A673 (cell line): ENCODE measurements around the gene MRGPRE. TPM values are rescaled to one million over a fixed set of nuclear protein-coding genes. Genes with fewer than 3 reads are reported as not detected.

Experiments
- BruUV-seq: library from RNA; stranded (reverse); fragments of 400-500 nt; replicated peaks from 2 replicates; lab custom pipeline; 2021; lab: Mats Ljungman, UMichigan
- CTCF ChIA-PET: fragments of 300-600 bp; sonication (Branson Sonifier 250); formaldehyde crosslinking; loops from one replicate; lab custom pipeline; 2022; ENCODE audit warnings: antibody characterized with exemption; lab: Charles Lee
- POLR2A ChIA-PET: fragments of 300-600 bp; sonication (Branson Sonifier 250); formaldehyde crosslinking; loops from one replicate; lab custom pipeline; 2022; ENCODE audit warnings: antibody characterized with exemption; ENCODE audit not compliant: low non-redundant PET; lab: Charles Lee
- DNase-seq: peaks from one replicate; pipeline ENCODE4 v3.0.0-alpha.2; 2015; ENCODE audit warnings: low spot score
- H3K27ac ChIP-seq: fragments of 200-600 bp; sonication (generic); 2 replicates; pipeline ENCODE4 v1.5.1; 2016; ENCODE audit warnings: mixed run types, low read depth, mild to moderate bottlenecking, mixed read lengths, antibody characterized with exemption, low read length; ENCODE audit not compliant: poor library complexity, severe bottlenecking
- H3K27me3 ChIP-seq: fragments of 200-600 bp; sonication (generic); replicated peaks from 2 replicates; pipeline ENCODE4 v1.6.1; 2017; ENCODE audit warnings: mixed run types, low read depth, mild to moderate bottlenecking, mixed read lengths, antibody characterized with exemption, low read length; ENCODE audit not compliant: insufficient read depth, poor library complexity
- H3K36me3 ChIP-seq: fragments of 200-600 bp; sonication (generic); 2 replicates; pipeline ENCODE4 v1.6.1; 2016; ENCODE audit warnings: mixed run types, mild to moderate bottlenecking, mixed read lengths, antibody characterized with exemption, low read length; ENCODE audit not compliant: insufficient read depth, poor library complexity, severe bottlenecking
- H3K4me1 ChIP-seq: fragments of 200-600 bp; sonication (generic); 2 replicates; pipeline ENCODE4 v1.6.1; 2017; ENCODE audit warnings: mixed run types, mild to moderate bottlenecking, mixed read lengths, antibody characterized with exemption, low read length; ENCODE audit not compliant: insufficient read depth, poor library complexity, severe bottlenecking
- H3K4me3 ChIP-seq: fragments of 200-600 bp; sonication (generic); 2 replicates; pipeline ENCODE4 v1.5.1; 2016; ENCODE audit warnings: low read depth, mixed run types, mild to moderate bottlenecking, mixed read lengths, low read length; ENCODE audit not compliant: poor library complexity, severe bottlenecking
- H3K9me3 ChIP-seq: fragments of 200-600 bp; sonication (generic); 2 replicates; pipeline ENCODE4 v1.6.1; 2016; ENCODE audit warnings: mixed run types, low read depth, mild to moderate bottlenecking, mixed read lengths, antibody characterized with exemption, low read length; ENCODE audit not compliant: poor library complexity, severe bottlenecking
- EZH2 ChIP-seq: fragments of 200-600 bp; sonication (generic); IDR thresholded peaks from 2 replicates; pipeline ENCODE4 v1.6.1; 2017; ENCODE audit warnings: borderline replicate concordance, low read depth, mild to moderate bottlenecking, mixed read lengths, antibody characterized with exemption, low read length; ENCODE audit not compliant: poor library complexity, severe bottlenecking
- intact Hi-C: fragments of 100-400 bp; cut with micrococcal nuclease; formaldehyde crosslinking; loops from one replicate; pipeline ENCODE4 v1.10.0; 2022; ENCODE audit not compliant: unreplicated experiment
- total RNA-seq: library from RNA; stranded (reverse); gene quantifications from 2 replicates; pipeline ENCODE4 v1.2.3, GENCODE V29; 2021
- TF ChIP-seq, protein P1 (sequence below): fragments of 300-800, 200-600 bp; sonication (generic); conservative IDR thresholded peaks from 2 replicates; pipeline ENCODE4 v1.5.1; 2017; ENCODE audit warnings: low read depth, mild to moderate bottlenecking, antibody characterized with exemption, low read length, moderate library complexity, mixed read lengths

MRGPRE gene
- total RNA-seq, 1 experiment from 2014 or later = not detected

DNA sequence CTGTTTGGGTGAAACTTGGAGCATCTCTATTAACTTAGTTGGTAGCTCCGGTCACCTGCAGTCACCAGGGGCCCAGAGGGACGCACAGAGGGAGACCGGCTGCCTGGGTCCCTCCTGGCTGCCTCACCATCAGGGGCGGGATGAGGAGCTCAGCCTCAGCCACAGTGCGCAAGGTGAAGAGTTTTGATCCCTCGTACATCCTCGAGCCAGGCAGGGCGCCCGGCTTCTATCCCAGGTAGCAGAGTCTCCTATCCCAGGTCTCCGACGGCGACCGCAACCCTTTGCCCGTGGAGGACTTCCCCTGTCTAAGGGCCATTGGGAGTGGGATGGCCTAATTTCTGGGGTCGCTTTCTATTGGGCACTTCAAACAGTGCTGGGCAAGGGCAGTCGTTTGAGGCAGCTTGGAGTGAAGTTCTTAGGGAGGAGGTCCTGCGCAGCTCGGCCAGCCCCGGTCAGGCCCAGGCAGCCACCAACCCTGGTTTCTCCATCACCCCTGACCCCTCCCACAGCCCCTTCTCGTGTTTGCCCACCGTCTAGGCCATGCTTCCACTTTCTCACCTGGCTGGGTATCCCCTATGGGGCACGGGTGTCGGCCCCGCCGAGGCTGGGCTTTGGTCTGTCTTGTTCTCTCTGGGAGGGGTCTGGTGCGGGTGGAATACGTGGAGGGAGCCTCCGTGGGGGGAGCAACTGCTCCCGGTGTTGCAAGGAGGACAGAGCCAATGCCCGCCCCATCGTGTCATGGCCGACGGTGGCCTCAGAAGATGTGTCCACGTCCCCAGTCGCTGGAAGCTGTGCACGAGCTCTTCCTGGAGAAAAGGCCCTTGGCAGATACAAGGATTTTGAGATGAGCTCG is 10.0 kb downstream of the MRGPRE start:
- TF ChIP-seq, protein P1, sequence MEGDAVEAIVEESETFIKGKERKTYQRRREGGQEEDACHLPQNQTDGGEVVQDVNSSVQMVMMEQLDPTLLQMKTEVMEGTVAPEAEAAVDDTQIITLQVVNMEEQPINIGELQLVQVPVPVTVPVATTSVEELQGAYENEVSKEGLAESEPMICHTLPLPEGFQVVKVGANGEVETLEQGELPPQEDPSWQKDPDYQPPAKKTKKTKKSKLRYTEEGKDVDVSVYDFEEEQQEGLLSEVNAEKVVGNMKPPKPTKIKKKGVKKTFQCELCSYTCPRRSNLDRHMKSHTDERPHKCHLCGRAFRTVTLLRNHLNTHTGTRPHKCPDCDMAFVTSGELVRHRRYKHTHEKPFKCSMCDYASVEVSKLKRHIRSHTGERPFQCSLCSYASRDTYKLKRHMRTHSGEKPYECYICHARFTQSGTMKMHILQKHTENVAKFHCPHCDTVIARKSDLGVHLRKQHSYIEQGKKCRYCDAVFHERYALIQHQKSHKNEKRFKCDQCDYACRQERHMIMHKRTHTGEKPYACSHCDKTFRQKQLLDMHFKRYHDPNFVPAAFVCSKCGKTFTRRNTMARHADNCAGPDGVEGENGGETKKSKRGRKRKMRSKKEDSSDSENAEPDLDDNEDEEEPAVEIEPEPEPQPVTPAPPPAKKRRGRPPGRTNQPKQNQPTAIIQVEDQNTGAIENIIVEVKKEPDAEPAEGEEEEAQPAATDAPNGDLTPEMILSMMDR = no peak
- no peak for TF ChIP-seq EZH2
- no peak for DNase-seq
- CTCF ChIA-PET = interaction anchor here (0.6 kb wide), 1 partner anchor 62 kb away, joined by 3 read pairs; no protein-coding TSS in a partner anchor
- no peaks in the 10 kb centered on the region for H3K36me3 ChIP-seq
- POLR2A ChIA-PET = no interaction called here
- no peaks in the 10 kb centered on the region for H3K9me3 ChIP-seq
- H3K4me3 ChIP-seq = no peak overlapping the region
- BruUV-seq = no TSS peak
- no peaks in the 10 kb centered on the region for H3K27me3 ChIP-seq
- H3K4me1 ChIP-seq = no peaks in the 10 kb centered on the region
- intact Hi-C loops = no loop called here
- no peak overlapping the region for H3K27ac ChIP-seq

DNA sequence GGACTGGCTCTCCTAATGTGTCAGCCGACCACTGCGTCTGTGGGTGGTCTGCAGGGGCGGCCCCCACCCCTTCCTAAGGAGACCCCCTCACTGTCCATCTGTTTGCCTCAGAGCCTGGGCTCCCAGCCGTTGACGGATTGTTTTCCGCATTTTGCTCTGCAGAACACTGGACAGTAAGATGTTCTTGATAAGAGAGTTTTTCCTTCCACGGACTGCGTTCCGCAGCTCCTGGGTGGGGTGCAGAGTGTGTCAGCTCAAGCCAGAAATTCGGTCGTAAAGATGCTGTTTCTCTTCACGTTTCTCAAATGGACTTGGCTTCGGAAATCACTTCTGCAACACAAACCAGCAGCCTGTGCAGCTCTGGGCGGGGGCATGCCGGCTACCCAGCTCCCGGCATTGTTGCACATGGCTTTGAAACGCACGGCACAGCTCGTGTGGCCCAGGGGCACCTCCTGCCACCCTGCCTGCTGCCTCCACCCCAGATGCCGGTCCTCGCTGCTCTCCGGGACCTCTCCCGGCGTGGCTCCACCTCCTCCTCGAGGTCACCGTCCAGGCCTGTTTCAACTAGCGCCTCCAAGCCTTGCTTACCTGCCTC is 10.7 kb downstream of the MRGPRE start:
- no peak for DNase-seq
- intact Hi-C loops = no loop called here
- Histone ChIP-seq H3K4me1 (no peaks in the 10 kb centered on the region), H3K27ac (no peak overlapping the region), H3K36me3 (no peaks in the 10 kb centered on the region), H3K9me3 (no peaks in the 10 kb centered on the region), H3K4me3 (no peak overlapping the region), H3K27me3 (no peaks in the 10 kb centered on the region)
- no peak for TF ChIP-seq EZH2
- TF ChIP-seq, protein P1 = no peak
- CTCF ChIA-PET = no interaction called here
- BruUV-seq = no TSS peak
- POLR2A ChIA-PET = no interaction called here

DNA sequence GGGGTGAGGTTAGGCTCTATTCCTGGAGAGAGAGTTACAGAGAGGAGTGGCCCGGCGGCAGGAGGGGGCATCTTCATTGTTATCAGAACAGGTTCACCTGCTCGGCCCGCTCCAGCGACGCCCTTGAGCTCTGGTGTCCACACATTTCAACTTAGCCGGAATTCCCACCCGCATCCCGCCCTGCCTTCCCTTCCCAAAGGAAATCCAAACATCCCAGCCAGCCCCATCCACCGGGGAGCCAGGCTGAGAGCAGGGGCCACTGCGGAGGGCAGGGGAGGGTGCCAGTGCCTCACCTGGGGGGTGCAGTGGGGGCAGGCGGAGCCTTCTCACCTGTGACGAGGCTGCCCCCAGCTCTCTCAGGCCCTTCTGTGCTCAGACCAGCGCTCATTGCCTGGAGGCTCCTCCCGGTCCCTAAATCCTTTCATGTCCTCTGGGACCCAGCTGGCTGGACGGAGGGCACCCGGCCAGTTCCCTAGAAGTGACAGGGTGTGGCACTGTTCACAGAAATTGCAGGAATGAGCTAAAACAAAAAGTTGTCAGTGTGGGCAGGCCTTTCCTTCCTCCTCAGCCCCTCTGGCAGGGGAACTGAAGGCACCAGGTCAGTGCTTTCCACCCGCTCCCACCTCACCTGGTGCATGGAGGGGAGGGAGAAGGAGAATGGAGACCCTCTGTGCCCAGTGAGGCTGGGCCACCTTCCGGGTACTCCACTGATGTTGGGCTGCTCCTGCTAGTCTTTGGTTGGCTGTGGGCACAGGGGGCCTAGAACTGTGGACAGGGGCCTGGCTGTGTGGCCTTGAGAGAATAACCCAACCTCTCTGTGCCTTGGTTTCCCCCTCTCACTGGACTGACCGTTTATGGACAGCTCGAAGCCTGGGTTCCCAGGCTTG is 11.5 kb downstream of the MRGPRE start:
- Histone ChIP-seq H3K4me3 (no peak overlapping the region), H3K36me3 (no peaks in the 10 kb centered on the region), H3K27me3 (no peaks in the 10 kb centered on the region), H3K9me3 (no peaks in the 10 kb centered on the region), H3K4me1 (no peaks in the 10 kb centered on the region), H3K27ac (no peak overlapping the region)
- no peak for DNase-seq
- CTCF ChIA-PET = no interaction called here
- intact Hi-C loops = no loop called here
- POLR2A ChIA-PET = no interaction called here
- BruUV-seq = no TSS peak
- TF ChIP-seq, protein P1 = no peak
- no peak for TF ChIP-seq EZH2
